Measurements from ENCODE around the gene ZFR. TPM values are rescaled to one million over a fixed set of nuclear protein-coding genes. Genes with fewer than 3 reads are reported as not detected.

ZFR gene
- total and polyA plus RNA-seq, 8 donors, result 21.8 to 110 (median 48.5) TPM

GRCh38 chr5:32312197-32312594 lies 132.3 kb downstream of the ZFR start:
- H3K4me3 ChIP-seq, result peak overlapping the region; percentile 79 to 95 (median 88)
- TF ChIP-seq POLR2AphosphoS5 (IDR thresholded peaks at IDR 0.05) (peak; percentile 82 to 89 (median 85)), EP300 (IDR thresholded peaks at IDR 0.05) (no peak), POLR2A (IDR thresholded peaks at IDR 0.05) (peak in 2 of 4 donors; percentile 36 to 42), CTCF (IDR thresholded peaks at IDR 0.05) (no peak)
- DNase-seq, result peak; percentile 77 to 91
- intact Hi-C loops (cut with DNase I; ENCODE audit: low total_unique reads), result no loop called here
- H3K27me3 ChIP-seq, result no peaks in the 10 kb centered on the region
- H3K9me3 ChIP-seq, result no peaks in the 10 kb centered on the region
- 0 to 2% (median 0%) methylated on average over 13 to 34 of the region's 34 CpGs for WGBS, 5 donors
- H3K4me1 ChIP-seq, result peaks cover 41 to 64% (median 53%) of the 10 kb centered on the region in 4 donors
- H3K36me3 ChIP-seq, result no peaks in the 10 kb centered on the region
- H3K27ac ChIP-seq, result peak overlapping the region; percentile 98 to 100 (median 99)

GRCh38 chr5:32311404-32312196 lies 132.9 kb downstream of the ZFR start:
- peak overlapping the region; percentile 79 to 95 (median 88) for H3K4me3 ChIP-seq
- no peaks in the 10 kb centered on the region for H3K27me3 ChIP-seq
- intact Hi-C loops (cut with DNase I; ENCODE audit: low total_unique reads), result no loop called here
- WGBS, 5 donors, result 14 to 24% (median 19%) methylated on average over 16 of the region's 16 CpGs
- DNase-seq, result no peak
- peaks cover 45 to 70% (median 59%) of the 10 kb centered on the region in 4 donors for H3K4me1 ChIP-seq
- no peaks in the 10 kb centered on the region for H3K9me3 ChIP-seq
- peak overlapping the region; percentile 98 to 100 (median 99) for H3K27ac ChIP-seq
- TF ChIP-seq CTCF (IDR thresholded peaks at IDR 0.05), result no peak
- no peak for TF ChIP-seq POLR2AphosphoS5 (IDR thresholded peaks at IDR 0.05)
- TF ChIP-seq EP300 (IDR thresholded peaks at IDR 0.05), result no peak
- TF ChIP-seq POLR2A (IDR thresholded peaks at IDR 0.05), result no peak
- no peaks in the 10 kb centered on the region for H3K36me3 ChIP-seq

GRCh38 chr5:32309761-32310160 lies 134.8 kb downstream of the ZFR start:
- Histone ChIP-seq H3K4me3 (no peak overlapping the region), H3K36me3 (no peaks in the 10 kb centered on the region), H3K27ac (peak overlapping the region in 3 of 5 donors; percentile 0 to 100 (median 68)), H3K4me1 (peaks cover 45 to 85% (median 67%) of the 10 kb centered on the region in 4 donors), H3K27me3 (no peaks in the 10 kb centered on the region), H3K9me3 (no peaks in the 10 kb centered on the region)
- no peak for TF ChIP-seq CTCF (IDR thresholded peaks at IDR 0.05)
- no peak for TF ChIP-seq EP300 (IDR thresholded peaks at IDR 0.05)
- no peak for TF ChIP-seq POLR2AphosphoS5 (IDR thresholded peaks at IDR 0.05)
- no peak for TF ChIP-seq POLR2A (IDR thresholded peaks at IDR 0.05)
- DNase-seq, result no peak
- WGBS, 5 donors, result 69 to 80% (median 73%) methylated on average over 6 of the region's 6 CpGs
- intact Hi-C loops (cut with DNase I; ENCODE audit: low total_unique reads), result no loop called here

- peak overlapping the region; percentile 62 to 100 (median 66) for H3K27ac ChIP-seq
- peaks cover 52 to 86% (median 69%) of the 10 kb centered on the region in 4 donors for H3K4me1 ChIP-seq
- intact Hi-C loops (cut with DNase I; ENCODE audit: low total_unique reads), result no loop called here
Observed at GRCh38 chr5:32308946-32309345, 135.6 kb downstream of the ZFR start.

More at GRCh38 chr5:32308946-32309345, 135.6 kb downstream of the ZFR start:
- TF ChIP-seq EP300 (IDR thresholded peaks at IDR 0.05) (no peak), POLR2A (IDR thresholded peaks at IDR 0.05) (no peak), CTCF (IDR thresholded peaks at IDR 0.05) (no peak), POLR2AphosphoS5 (IDR thresholded peaks at IDR 0.05) (peak in 1 of 3 donors; percentile 68)
- WGBS, 5 donors, result 32 to 45% (median 44%) methylated on average over 3 of the region's 3 CpGs
- Histone ChIP-seq H3K4me3 (no peak overlapping the region), H3K27me3 (no peaks in the 10 kb centered on the region), H3K9me3 (no peaks in the 10 kb centered on the region), H3K36me3 (no peaks in the 10 kb centered on the region)
- no peak for DNase-seq

Data from stomach (tissue), 9 donors.